GM19463 (cell line): ENCODE measurements around the gene VIPAS39.
"Not testable (repeated sequence)": the region's sequence is repeated elsewhere in the genome, so short reads cannot be mapped to it uniquely, and the experiment has no call there.

Source experiments
- ATAC-seq: cut with Tn5 transposase; IDR thresholded peaks from one replicate; pipeline ENCODE4 v1.9.1; 2021; ENCODE audit warnings: mild to moderate bottlenecking, moderate library complexity; ENCODE audit not compliant: unreplicated experiment

The VIPAS39 gene

GRCh38 chr14:77473921-77474320, 16.5 kb upstream of the VIPAS39 start:
- no peak for ATAC-seq

GRCh38 chr14:77470224-77470870, 12.9 kb upstream of the VIPAS39 start:
- no peak for ATAC-seq

- ATAC-seq: no peak
Observed at GRCh38 chr14:77469539-77469938, 12.1 kb upstream of the VIPAS39 start.

DNA sequence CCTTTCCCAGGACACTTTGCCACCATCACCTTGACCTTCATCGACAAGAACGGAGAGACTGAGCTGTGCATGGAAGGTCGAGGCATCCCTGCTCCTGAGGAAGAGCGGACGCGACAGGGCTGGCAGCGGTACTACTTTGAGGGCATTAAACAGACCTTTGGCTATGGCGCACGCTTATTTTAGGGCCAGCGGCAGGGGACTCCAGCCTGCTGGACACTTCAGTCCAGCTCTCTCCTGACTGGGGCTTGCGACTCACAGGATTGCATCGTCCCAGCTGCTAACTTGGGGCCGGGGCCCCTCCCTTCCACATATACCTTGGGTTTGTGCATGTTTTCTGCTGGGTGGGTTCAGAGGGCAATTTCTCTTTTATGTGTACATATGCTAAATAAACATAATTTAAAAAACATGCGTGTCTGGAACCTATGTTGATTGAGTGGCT, 11.7 kb upstream of the VIPAS39 start:
- no peak for ATAC-seq

GRCh38 chr14:77467801-77468200, 10.4 kb upstream of the VIPAS39 start:
- ATAC-seq: no peak

- ATAC-seq: no peak
Observed at GRCh38 chr14:77459072-77459723, 1.8 kb upstream of the VIPAS39 start.

- peak; percentile 9 for ATAC-seq
Observed at GRCh38 chr14:77458249-77458950, 999 bp upstream of the VIPAS39 start.

- no peak for ATAC-seq
Observed at GRCh38 chr14:77457115-77457521, 283 bp downstream of the VIPAS39 start.

DNA sequence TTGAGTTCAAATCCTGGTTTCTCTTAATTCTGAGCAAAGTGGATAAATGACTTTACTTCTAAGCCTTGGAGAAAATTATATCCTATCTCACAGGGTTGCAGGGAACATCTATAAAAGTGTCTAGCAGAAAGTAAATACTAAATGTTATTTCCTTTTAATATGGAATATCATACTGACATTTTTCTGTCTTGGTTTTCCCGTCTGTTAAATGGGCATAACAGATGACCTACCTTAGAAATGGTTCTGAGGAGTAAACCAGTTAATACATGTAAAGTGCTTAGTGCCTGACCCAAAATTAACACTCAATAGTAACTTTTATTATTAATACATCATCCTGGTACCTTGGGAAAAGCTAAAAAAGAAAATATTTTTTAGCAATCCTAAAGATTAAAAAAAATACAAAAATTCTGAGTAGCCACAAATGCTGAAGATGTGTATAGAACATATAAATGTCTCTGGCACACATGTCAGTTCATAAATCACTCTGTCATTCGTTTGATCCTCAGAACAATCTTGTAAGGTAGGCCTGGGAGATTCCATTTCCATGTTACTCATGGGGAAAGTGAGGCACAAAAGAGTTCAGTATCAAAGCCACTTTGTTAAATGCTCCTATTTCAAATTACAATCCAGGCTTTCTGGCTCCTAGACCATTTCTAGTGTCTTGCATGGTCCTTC, 1.3 kb downstream of the VIPAS39 start:
- ATAC-seq: no peak

- no peak for ATAC-seq
Observed at GRCh38 chr14:77442196-77442595, 15.2 kb downstream of the VIPAS39 start.

- no peak for ATAC-seq
Observed at GRCh38 chr14:77439861-77440260, 17.5 kb downstream of the VIPAS39 start.

- no peak for ATAC-seq
Observed at GRCh38 chr14:77438596-77438995, 18.8 kb downstream of the VIPAS39 start.

- no peak for ATAC-seq
Observed at GRCh38 chr14:77436042-77436441, 21.4 kb downstream of the VIPAS39 start.

DNA sequence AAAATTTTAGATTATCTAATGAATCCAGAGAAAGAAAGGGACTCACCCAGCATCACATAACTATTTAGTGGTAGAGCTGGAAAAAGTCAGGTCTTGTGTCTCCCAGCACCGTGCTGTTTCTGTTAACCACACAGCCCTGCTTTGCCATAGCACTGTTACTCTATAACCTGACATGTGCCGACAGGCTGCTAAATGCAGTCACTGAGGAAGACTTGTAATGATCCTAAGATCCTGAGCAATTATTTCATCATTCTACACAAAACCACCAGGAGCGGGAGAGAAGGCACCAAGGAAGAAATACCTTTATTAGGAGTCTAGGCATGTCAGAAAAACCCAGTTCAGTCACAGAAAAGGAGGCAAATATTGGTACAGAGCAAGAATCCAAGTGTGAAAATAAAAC, 31.0 kb downstream of the VIPAS39 start:
- ATAC-seq: no peak

- no peak for ATAC-seq
Observed at GRCh38 chr14:77424862-77425261, 32.5 kb downstream of the VIPAS39 start.

DNA sequence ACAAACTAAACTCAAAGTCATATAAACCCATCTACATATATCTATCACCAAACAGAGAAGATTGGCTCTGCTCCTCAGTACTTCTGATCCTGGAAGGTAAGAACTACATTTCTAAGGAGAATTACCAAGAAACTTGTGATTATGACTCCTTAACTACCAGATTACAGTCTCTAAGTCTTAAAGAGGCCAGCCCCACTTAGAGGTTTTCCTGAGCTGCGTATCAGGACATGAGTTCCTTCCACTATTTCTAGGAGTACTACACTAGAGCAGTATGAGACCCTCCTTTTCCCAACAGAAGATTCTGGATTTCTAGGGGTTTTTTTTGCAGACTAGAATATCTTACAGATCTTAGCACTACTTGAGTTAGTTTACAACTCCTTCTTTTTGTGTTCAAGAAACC, 34.0 kb downstream of the VIPAS39 start, which contains the start of gene NOXRED1:
NOXRED1 (minus strand) TSS at position 101 of the 400 bp plus-strand sequence. CDS start 634 bp downstream, outside the sequence.
- no peak for ATAC-seq

- ATAC-seq: no peak
Observed at GRCh38 chr14:77421201-77421600, 36.2 kb downstream of the VIPAS39 start.

DNA sequence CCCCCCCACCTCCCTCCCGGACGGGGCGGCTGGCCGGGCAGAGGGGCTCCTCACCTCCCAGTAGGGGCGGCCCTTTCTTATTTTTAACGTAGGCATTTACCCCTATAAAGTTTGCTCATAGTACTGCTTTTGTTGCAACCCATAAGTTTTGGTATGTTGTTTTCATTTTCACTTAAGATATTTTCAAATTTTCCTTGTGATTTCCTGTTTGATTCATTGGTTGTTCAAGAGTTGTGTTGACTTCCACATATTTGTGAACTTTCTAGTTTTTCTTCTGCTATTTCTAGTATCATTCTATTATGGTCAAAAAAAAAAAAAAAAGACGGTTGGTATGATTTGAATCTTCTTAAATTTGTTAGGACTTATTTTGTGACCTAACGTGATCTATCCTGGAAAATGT, 40.6 kb downstream of the VIPAS39 start:
- ATAC-seq: no peak

DNA sequence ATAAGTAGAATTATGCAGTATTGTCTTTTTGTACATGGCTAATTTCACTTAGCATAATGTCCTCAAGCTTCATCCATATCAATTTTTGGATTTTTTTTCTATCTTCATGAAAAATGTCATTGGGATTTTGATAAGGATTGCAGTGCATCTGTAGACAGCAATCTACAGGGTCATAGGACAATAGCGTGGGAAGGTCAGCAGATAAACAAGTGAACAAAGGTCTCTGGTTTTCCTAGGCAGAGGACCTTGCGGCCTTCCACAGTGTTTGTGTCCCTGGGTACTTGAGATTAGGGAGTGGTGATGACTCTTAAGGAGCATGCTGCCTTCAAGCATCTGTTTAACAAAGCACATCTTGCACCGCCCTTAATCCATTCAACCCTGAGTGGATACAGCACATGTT, 41.3 kb downstream of the VIPAS39 start:
- ATAC-seq: not testable (repeated sequence)

DNA sequence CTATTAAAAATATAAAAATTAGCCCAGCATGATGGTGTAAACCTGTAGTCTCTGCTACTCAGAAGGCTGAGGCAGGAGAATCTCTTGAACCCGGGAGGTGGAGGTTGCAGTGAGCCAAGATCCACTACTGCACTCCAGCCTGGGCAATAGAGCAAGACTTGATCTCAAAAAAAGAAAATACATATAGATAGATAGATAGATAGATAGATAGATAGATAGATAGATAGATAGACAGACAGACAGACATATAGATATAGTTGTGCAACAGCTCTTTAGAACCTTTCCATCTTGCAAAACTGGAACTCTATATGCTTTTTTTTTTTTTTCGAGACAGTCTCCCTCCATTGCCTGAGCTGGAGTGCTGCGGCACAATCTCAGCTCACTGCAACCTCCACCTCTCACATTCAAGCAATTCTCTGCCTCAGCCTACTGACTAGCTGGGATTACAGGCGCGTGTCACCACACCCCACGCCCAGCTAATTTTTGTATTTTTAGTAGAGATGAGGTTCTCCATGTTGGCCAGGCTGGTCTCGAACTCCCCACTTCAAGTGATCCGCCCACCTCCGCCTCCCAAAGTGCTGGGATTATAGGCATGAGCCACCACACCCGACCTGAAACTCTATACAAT, 41.9 kb downstream of the VIPAS39 start:
- ATAC-seq: not testable (repeated sequence)

GRCh38 chr14:77409131-77409533, 48.3 kb downstream of the VIPAS39 start:
- no peak for ATAC-seq
